Endothelial cell of umbilical vein (primary cell): ENCODE results near the gene HIGD1A. TPM values are rescaled to one million over a fixed set of nuclear protein-coding genes. Genes with fewer than 3 reads are reported as not detected.

Experiments used
- BruUV-seq: library from RNA; stranded (reverse); fragments of 400-500 nt; replicated peaks from 2 replicates; lab custom pipeline; 2021; lab: Mats Ljungman, UMichigan
- CTCF ChIA-PET: fragments of 300-600, 350-600 bp; sonication (Branson Sonifier 250); formaldehyde crosslinking; loops from one replicate; lab custom pipeline; 2021; ENCODE audit warnings: antibody characterized with exemption, inconsistent platforms; lab: Charles Lee
- POLR2A ChIA-PET: fragments of 300-600, 350-600 bp; sonication (Branson Sonifier 250); formaldehyde crosslinking; loops from one replicate; lab custom pipeline; 2021; ENCODE audit warnings: antibody characterized with exemption, inconsistent platforms; lab: Charles Lee
- DNase-seq: peaks from one replicate; pipeline ENCODE4 v3.0.0-alpha.2; 2011; ENCODE audit warnings: low read depth, low spot score
- FAIRE-seq: peaks from 2 replicates; lab custom pipeline; 2011; peaks lifted over from hg19 to GRCh38; lab: Jason Lieb, UNC
- H2AFZ ChIP-seq: 2 replicates; pipeline ENCODE4 v1.6.0; 2012; ENCODE audit warnings: low read depth, low read length, control low read depth, inconsistent platforms
- H3K27ac ChIP-seq: 2 replicates; pipeline ENCODE4 v1.5.1; 2011; ENCODE audit warnings: low read depth, mild to moderate bottlenecking, control low read depth, low read length, moderate library complexity; ENCODE audit not compliant: insufficient read depth
- H3K27me3 ChIP-seq, 2 experiments: 2 replicates each; pipeline versions ENCODE4 v1.6.0 to v1.6.1; 2011; ENCODE audit warnings: low read length in 2 of 2, mixed read lengths in 1 of 2; ENCODE audit not compliant: control insufficient read depth in 2 of 2, insufficient read depth in 2 of 2
- H3K36me3 ChIP-seq, 2 experiments: 2 replicates in 1 of 2; 3 replicates in 1 of 2; pipeline ENCODE4 v1.5.1; 2011; ENCODE audit warnings: low read length in 2 of 2, mild to moderate bottlenecking in 1 of 2, moderate library complexity in 1 of 2; ENCODE audit not compliant: control insufficient read depth in 2 of 2, insufficient read depth in 2 of 2; ENCODE audit errors: extremely low read depth in 1 of 2
- H3K4me1 ChIP-seq: 3 replicates; pipeline ENCODE4 v1.5.1; 2011; ENCODE audit warnings: mild to moderate bottlenecking, low read length; ENCODE audit not compliant: control insufficient read depth, insufficient read depth; ENCODE audit errors: extremely low read depth
- H3K4me2 ChIP-seq: 2 replicates; pipeline ENCODE4 v1.6.1; 2011; ENCODE audit warnings: low read length, control low read depth, mixed read lengths; ENCODE audit not compliant: insufficient read depth
- H3K4me3 ChIP-seq, 3 experiments: fragments of 200-600 bp in 1 of 3; sonication (generic), shearing (Covaris generic) in 1 of 3; replicated peaks in 1 of 3; 2 replicates each; pipeline ENCODE4 v1.5.1; 2011 to 2016; ENCODE audit warnings: control low read depth in 3 of 3, low read length in 3 of 3, mild to moderate bottlenecking in 2 of 3, inconsistent platforms in 1 of 3, low read depth in 1 of 3, moderate library complexity in 1 of 3; ENCODE audit not compliant: insufficient read depth in 1 of 3
- H3K79me2 ChIP-seq: 2 replicates; pipeline ENCODE4 v1.6.0; 2012; ENCODE audit warnings: low read length, inconsistent platforms; ENCODE audit not compliant: control insufficient read depth, insufficient read depth
- H3K9ac ChIP-seq: replicated peaks from 2 replicates; pipeline ENCODE3; 2011; ENCODE audit warnings: low read length, control low read depth; ENCODE audit not compliant: insufficient read depth; ENCODE audit errors: extremely low read depth
- H3K9me1 ChIP-seq: replicated peaks from 3 replicates; pipeline ENCODE4 v1.6.0; 2011; ENCODE audit warnings: mild to moderate bottlenecking, low read length; ENCODE audit not compliant: control insufficient read depth, insufficient read depth; ENCODE audit errors: extremely low read depth
- H3K9me3 ChIP-seq: replicated peaks from 2 replicates; pipeline ENCODE4 v1.5.1; 2012; ENCODE audit warnings: low read length, inconsistent platforms; ENCODE audit not compliant: control insufficient read depth, insufficient read depth
- H4K20me1 ChIP-seq: replicated peaks from 2 replicates; pipeline ENCODE3; 2011; ENCODE audit warnings: mild to moderate bottlenecking, low read length; ENCODE audit not compliant: control insufficient read depth, insufficient read depth; ENCODE audit errors: extremely low read depth
- CTCF ChIP-seq, 2 donors: IDR thresholded peaks; 1 replicate in 1 of 2; 2 replicates in 1 of 2; pipeline ENCODE4 v1.5.1; 2011; ENCODE audit warnings: low read length in 2 of 2, mild to moderate bottlenecking in 2 of 2, moderate library complexity in 2 of 2, control low read depth in 1 of 2, inconsistent platforms in 1 of 2, low read depth in 1 of 2; ENCODE audit not compliant: insufficient read depth in 1 of 2; ENCODE audit errors: extremely low read depth in 1 of 2
- FOS ChIP-seq: IDR thresholded peaks from 2 replicates; pipeline ENCODE4 v1.6.1; 2011; ENCODE audit warnings: mild to moderate bottlenecking, low read length, moderate library complexity, borderline replicate concordance; ENCODE audit not compliant: insufficient read depth
- GATA2 ChIP-seq: IDR thresholded peaks from 2 replicates; pipeline ENCODE4 v1.7.0; 2011; ENCODE audit warnings: low read depth, mild to moderate bottlenecking, moderate library complexity, mixed read lengths, low read length; ENCODE audit not compliant: insufficient read length, insufficient read depth
- JUN ChIP-seq: IDR thresholded peaks from 2 replicates; pipeline ENCODE4 v1.6.1; 2011; ENCODE audit warnings: borderline replicate concordance, low read depth; ENCODE audit not compliant: insufficient read length, insufficient read depth
- MAX ChIP-seq: IDR thresholded peaks from 2 replicates; pipeline ENCODE4 v1.6.1; 2011; ENCODE audit not compliant: insufficient read depth, insufficient read length
- MYC ChIP-seq: IDR thresholded peaks from one replicate; pipeline ENCODE4 v1.6.1; 2011; ENCODE audit warnings: mild to moderate bottlenecking, low read depth, low read length
- POLR2A ChIP-seq: IDR thresholded peaks from 2 replicates; pipeline ENCODE4 v1.6.1; 2012; ENCODE audit warnings: low read depth, mild to moderate bottlenecking, control low read depth, low read length
- POLR2AphosphoS5 ChIP-seq: IDR thresholded peaks from 2 replicates; pipeline ENCODE4 v1.6.1; 2012; ENCODE audit warnings: low read depth, mild to moderate bottlenecking, control low read depth, low read length, moderate library complexity; ENCODE audit not compliant: insufficient read depth
- dilution Hi-C: fragments of 300-500 bp; cut with MboI; formaldehyde crosslinking; loops from one replicate; pipeline ENCODE4 v1.15.0; 2019; ENCODE audit warnings: low sequenced_read_pairs; ENCODE audit not compliant: extremely low pct_ligation_motif_present
- intact Hi-C: fragments of 100-400 bp; cut with micrococcal nuclease; formaldehyde crosslinking; loops from one replicate; pipeline ENCODE4 v1.10.0; 2022
- polyA plus RNA-seq, 4 experiments: library from polyadenylated mRNA; depleted of rRNA in 3 of 4; stranded (reverse) in 3 of 4; unstranded in 1 of 4; fragments of >200 nt; gene quantifications; 2 replicates each; pipeline versions ENCODE4 v1.2.1 to v1.2.3, GENCODE V29; 2011 to 2012; ENCODE audit warnings: missing spikeins in 1 of 4
- total RNA-seq: library from RNA; stranded (reverse); gene quantifications from 2 replicates; pipeline ENCODE4 v1.2.3, GENCODE V29; 2021

HIGD1A gene
- total and polyA plus RNA-seq, 2 donors (not counting 3 experiments of a cell fraction or from before 2014, with no cell fraction given): 59.5 to 68.9 TPM

- Histone ChIP-seq H3K4me3 (no peak overlapping the region), H3K9me1 (no peaks in the 10 kb centered on the region), H3K27ac (no peak overlapping the region), H3K79me2 (no peaks in the 10 kb centered on the region), H3K9ac (no peak overlapping the region), H3K4me1 (no peaks in the 10 kb centered on the region), H2AFZ (no peak overlapping the region), H3K4me2 (no peak overlapping the region), H3K36me3 (no peaks in the 10 kb centered on the region), H3K9me3 (no peaks in the 10 kb centered on the region), H4K20me1 (no peaks in the 10 kb centered on the region), H3K27me3 (peaks cover 1 to 7% of the 10 kb centered on the region in 2 experiments)
- DNase-seq: no peak
- FAIRE-seq: no peak
- dilution Hi-C loops (no loop called here), intact Hi-C loops (no loop called here)
- no TSS peak for BruUV-seq
- POLR2A ChIA-PET: no interaction called here
- TF ChIP-seq CTCF (IDR thresholded peaks at IDR 0.05; ENCODE audit: extremely low read depth in 1 of 2, insufficient read depth in 1 of 2, low read depth in 1 of 2, low read length in 2 of 2) (no peak), POLR2A (no peak), MYC (no peak), JUN (no peak), GATA2 (no peak)
- CTCF ChIA-PET: interaction anchor here (5.4 kb wide), 1 partner anchor 14 kb away, joined by 27 read pairs; no protein-coding TSS in a partner anchor
Measured at GRCh38 chr3:42853739-42854302, 49.5 kb upstream of the HIGD1A start.

- Histone ChIP-seq H3K27me3 (peaks cover 1 to 7% of the 10 kb centered on the region in 2 experiments), H3K9me1 (no peaks in the 10 kb centered on the region), H3K4me3 (no peak overlapping the region), H3K9me3 (no peaks in the 10 kb centered on the region), H2AFZ (no peak overlapping the region), H3K9ac (no peak overlapping the region), H3K36me3 (no peaks in the 10 kb centered on the region), H4K20me1 (no peaks in the 10 kb centered on the region), H3K27ac (no peak overlapping the region), H3K4me2 (no peak overlapping the region), H3K79me2 (no peaks in the 10 kb centered on the region), H3K4me1 (no peaks in the 10 kb centered on the region)
- CTCF ChIA-PET: interaction anchor here (5.4 kb wide), 1 partner anchor 14 kb away, joined by 27 read pairs; no protein-coding TSS in a partner anchor
- no peak for FAIRE-seq
- TF ChIP-seq GATA2 (no peak), CTCF (IDR thresholded peaks at IDR 0.05; ENCODE audit: extremely low read depth in 1 of 2, insufficient read depth in 1 of 2, low read depth in 1 of 2, low read length in 2 of 2) (no peak), MYC (no peak), FOS (no peak), MAX (no peak), JUN (no peak), POLR2A (no peak), POLR2AphosphoS5 (no peak)
- POLR2A ChIA-PET: no interaction called here
- no peak for DNase-seq
- dilution Hi-C loops: no loop called here
- intact Hi-C loops: no loop called here
- no TSS peak for BruUV-seq
Measured at GRCh38 chr3:42853056-42853455, 48.8 kb upstream of the HIGD1A start.
